HEK293 (cell line): ENCODE results near the gene MEMO1.
"Not testable (repeated sequence)": the region's sequence is repeated elsewhere in the genome, so short reads cannot be mapped to it uniquely, and the experiment has no call there.

Experiments
- CTCF ChIA-PET: fragments of 350-600 bp; formaldehyde crosslinking; extraction: SDS; loops from one replicate; lab custom pipeline; 2021; ENCODE audit warnings: antibody characterized with exemption; lab: Yijun Ruan, JAX
- POLR2A ChIA-PET: fragments of 300-600 bp; formaldehyde crosslinking; extraction: SDS; loops from one replicate; lab custom pipeline; 2020; ENCODE audit warnings: antibody characterized with exemption, inconsistent platforms; lab: Yijun Ruan, JAX
- H3K27ac ChIP-seq: fragments of 200-500 bp; sonication (Bioruptor generic); 2 replicates; pipeline ENCODE4 v1.5.1; 2014; ENCODE audit warnings: low read depth, low read length, control low read depth, inconsistent platforms; ENCODE audit errors: extremely low read depth
- H3K36me3 ChIP-seq, 2 experiments: fragments of 200-500 bp in 1 of 2; sonication (Bioruptor generic) in 1 of 2; 1 replicate in 1 of 2; 2 replicates in 1 of 2; pipeline ENCODE4 v1.5.1; 2014 to 2017; ENCODE audit warnings: inconsistent platforms in 2 of 2, low read length in 2 of 2; ENCODE audit not compliant: control insufficient read depth in 2 of 2, insufficient read depth in 1 of 2
- H3K4me1 ChIP-seq: fragments of 200-500 bp; sonication (Bioruptor generic); 2 replicates; pipeline ENCODE4 v1.5.1; 2014; ENCODE audit warnings: mild to moderate bottlenecking, low read length, inconsistent platforms; ENCODE audit not compliant: control insufficient read depth, insufficient read depth
- H3K4me3 ChIP-seq: 2 replicates; pipeline ENCODE4 v1.5.1; 2011; ENCODE audit warnings: low read depth, mild to moderate bottlenecking, control low read depth, low read length, moderate library complexity
- H3K9me3 ChIP-seq: fragments of 200-500 bp; sonication (Bioruptor generic); 2 replicates; pipeline ENCODE4 v1.5.1; 2014; ENCODE audit warnings: low read depth, low read length, inconsistent platforms; ENCODE audit not compliant: control insufficient read depth, insufficient read depth
- BCL11A ChIP-seq: fragments of 450-650 bp; formaldehyde crosslinking; IDR thresholded peaks from 2 replicates; pipeline ENCODE4 v1.5.1; 2016; ENCODE audit warnings: low read depth, missing biosample characterization, missing genetic modification characterization
- HOXA7 ChIP-seq: sonication (generic); formaldehyde crosslinking; IDR thresholded peaks from 2 replicates; pipeline ENCODE4 v1.8.1; 2022; ENCODE audit warnings: missing genetic modification reagents, borderline replicate concordance
- KLF17 ChIP-seq: fragments of 450-650 bp; formaldehyde crosslinking; IDR thresholded peaks from 2 replicates; pipeline ENCODE4 v1.5.1; 2016; ENCODE audit warnings: missing biosample characterization, missing genetic modification characterization
- MZF1 ChIP-seq: fragments of 450-650 bp; formaldehyde crosslinking; IDR thresholded peaks from 2 replicates; pipeline ENCODE4 v1.5.1; 2017; ENCODE audit warnings: missing biosample characterization, missing genetic modification characterization, borderline replicate concordance
- PRDM4 ChIP-seq: fragments of 450-650 bp; formaldehyde crosslinking; IDR thresholded peaks from 2 replicates; pipeline ENCODE4 v1.5.1; 2017; ENCODE audit warnings: missing biosample characterization, missing genetic modification characterization
- ZFHX2 ChIP-seq: fragments of 450-650 bp; formaldehyde crosslinking; conservative IDR thresholded peaks from 2 replicates; pipeline ENCODE4 v1.5.1; 2016; ENCODE audit warnings: missing biosample characterization, missing genetic modification characterization
- ZFP69B ChIP-seq: fragments of 450-650 bp; formaldehyde crosslinking; IDR thresholded peaks from 2 replicates; pipeline ENCODE4 v1.5.1; 2016; ENCODE audit warnings: missing biosample characterization, missing genetic modification characterization
- ZIC2 ChIP-seq: fragments of 450-650 bp; formaldehyde crosslinking; IDR thresholded peaks from 2 replicates; pipeline ENCODE4 v1.5.1; 2016; ENCODE audit warnings: missing biosample characterization, missing genetic modification characterization
- ZNF146 ChIP-seq: fragments of 450-650 bp; formaldehyde crosslinking; IDR thresholded peaks from 2 replicates; pipeline ENCODE4 v1.5.1; 2016; ENCODE audit warnings: missing biosample characterization, missing genetic modification characterization
- ZNF202 ChIP-seq: fragments of 450-650 bp; formaldehyde crosslinking; IDR thresholded peaks from 2 replicates; pipeline ENCODE4 v1.5.1; 2016; ENCODE audit warnings: missing biosample characterization, missing genetic modification characterization, borderline replicate concordance
- ZNF239 ChIP-seq: fragments of 450-650 bp; formaldehyde crosslinking; IDR thresholded peaks from 2 replicates; pipeline ENCODE4 v1.5.1; 2016; ENCODE audit warnings: missing biosample characterization, missing genetic modification characterization
- ZNF366 ChIP-seq: fragments of 450-650 bp; formaldehyde crosslinking; conservative IDR thresholded peaks from 2 replicates; pipeline ENCODE4 v1.5.1; 2016; ENCODE audit warnings: missing biosample characterization, missing genetic modification characterization
- ZNF449 ChIP-seq: fragments of 450-650 bp; formaldehyde crosslinking; IDR thresholded peaks from 2 replicates; pipeline ENCODE4 v1.5.1; 2017; ENCODE audit warnings: missing biosample characterization, mild to moderate bottlenecking, missing genetic modification characterization, moderate library complexity
- ZNF488 ChIP-seq: fragments of 450-650 bp; formaldehyde crosslinking; IDR thresholded peaks from 2 replicates; pipeline ENCODE4 v1.5.1; 2016; ENCODE audit warnings: missing biosample characterization, missing genetic modification characterization
- ZNF555 ChIP-seq: fragments of 450-650 bp; formaldehyde crosslinking; conservative IDR thresholded peaks from 2 replicates; pipeline ENCODE4 v1.5.1; 2017; ENCODE audit warnings: missing biosample characterization, mild to moderate bottlenecking, missing genetic modification characterization, inconsistent platforms
- ZNF701 ChIP-seq: fragments of 450-650 bp; formaldehyde crosslinking; IDR thresholded peaks from 2 replicates; pipeline ENCODE4 v1.5.1; 2016; ENCODE audit warnings: missing biosample characterization, missing genetic modification characterization
- ZNF747 ChIP-seq: fragments of 450-650 bp; formaldehyde crosslinking; IDR thresholded peaks from 2 replicates; pipeline ENCODE4 v1.5.1; 2016; ENCODE audit warnings: missing biosample characterization, missing genetic modification characterization
- ZNF792 ChIP-seq: fragments of 450-650 bp; formaldehyde crosslinking; IDR thresholded peaks from 2 replicates; pipeline ENCODE4 v1.5.1; 2016; ENCODE audit warnings: missing biosample characterization, missing genetic modification characterization

Gene MEMO1

GRCh38 chr2:31859959-31860358 lies 150.8 kb downstream of the MEMO1 start (continued):
- no peak for TF ChIP-seq ZNF792 (tag by site-specific recombination)
- TF ChIP-seq ZNF555 (tag by site-specific recombination): no peak
- TF ChIP-seq KLF17 (tag by site-specific recombination): no peak
- TF ChIP-seq ZNF488 (tag by site-specific recombination): no peak

GRCh38 chr2:31853521-31853920 lies 157.3 kb downstream of the MEMO1 start:
- Histone ChIP-seq H3K4me3 (no peak overlapping the region), H3K4me1 (no peaks in the 10 kb centered on the region), H3K36me3 (no peaks in the 10 kb centered on the region), H3K9me3 (no peaks in the 10 kb centered on the region), H3K27ac (no peak overlapping the region)
- POLR2A ChIA-PET: no interaction called here
- no peak for TF ChIP-seq ZNF366 (tag by site-specific recombination)
- TF ChIP-seq HOXA7: no peak
- TF ChIP-seq, all 188 proteins: peak for 0
- CTCF ChIA-PET: no interaction called here

- POLR2A ChIA-PET, CTCF ChIA-PET: not testable (repeated sequence)
- TF ChIP-seq ZNF146 (tag by site-specific recombination): peak; percentile 87
Observed at GRCh38 chr2:31842150-31842549, 168.7 kb downstream of the MEMO1 start.

GRCh38 chr2:31835450-31835849 lies 175.4 kb downstream of the MEMO1 start:
- Histone ChIP-seq H3K36me3 (no peaks in the 10 kb centered on the region), H3K9me3 (no peaks in the 10 kb centered on the region), H3K4me1 (no peaks in the 10 kb centered on the region), H3K4me3 (no peak overlapping the region)
- TF ChIP-seq ZFHX2 (tag by site-specific recombination) (no peak), ZNF555 (tag by site-specific recombination) (no peak)
- TF ChIP-seq, all 188 proteins: peak for 0
- POLR2A ChIA-PET: no interaction called here
- no peak overlapping the region for H3K27ac ChIP-seq
- CTCF ChIA-PET: interaction anchor here (0.7 to 0.9 kb wide), 2 partner anchors 119 to 142 kb away, joined by 3 read pairs; no protein-coding TSS in a partner anchor

More at GRCh38 chr2:31842150-31842549, 168.7 kb downstream of the MEMO1 start:
- not testable (repeated sequence) for H3K4me3 ChIP-seq, H3K4me1 ChIP-seq, H3K27ac ChIP-seq, H3K36me3 ChIP-seq, H3K9me3 ChIP-seq

- Histone ChIP-seq H3K4me1 (no peaks in the 10 kb centered on the region), H3K27ac (no peak overlapping the region), H3K9me3 (no peaks in the 10 kb centered on the region), H3K4me3 (no peak overlapping the region)
- CTCF ChIA-PET: interaction anchor here (1.3 kb wide), 1 partner anchor 138 kb away, joined by 3 read pairs; no protein-coding TSS in a partner anchor
- TF ChIP-seq BCL11A (no peak), MZF1 (tag by site-specific recombination) (no peak), ZIC2 (tag by site-specific recombination) (no peak), ZNF555 (tag by site-specific recombination) (no peak), ZNF202 (no peak), ZNF239 (no peak), ZFP69B (no peak), PRDM4 (no peak), ZNF747 (tag by site-specific recombination) (no peak), ZNF701 (tag by site-specific recombination) (no peak), ZNF449 (tag by site-specific recombination) (no peak)
- TF ChIP-seq, all 188 proteins: peak for 0
- POLR2A ChIA-PET: no interaction called here
- H3K36me3 ChIP-seq: no peaks in the 10 kb centered on the region
Observed at GRCh38 chr2:31832363-31832762, 178.4 kb downstream of the MEMO1 start.
